DMS79 treated with DMSO at 0.1 percent for 48 hours (cell line): ENCODE results near the gene PCSK7.

Experiments
- DNase-seq: peaks from one replicate; lab custom pipeline; 2025; lab: John Stamatoyannopoulos, UW

The PCSK7 gene

GRCh38 chr11:117181586-117182550 lies 50.0 kb downstream of the PCSK7 start:
- DNase-seq, result no peak

- no peak for DNase-seq
Measured at GRCh38 chr11:117180661-117181585, 51.0 kb downstream of the PCSK7 start.

DNA sequence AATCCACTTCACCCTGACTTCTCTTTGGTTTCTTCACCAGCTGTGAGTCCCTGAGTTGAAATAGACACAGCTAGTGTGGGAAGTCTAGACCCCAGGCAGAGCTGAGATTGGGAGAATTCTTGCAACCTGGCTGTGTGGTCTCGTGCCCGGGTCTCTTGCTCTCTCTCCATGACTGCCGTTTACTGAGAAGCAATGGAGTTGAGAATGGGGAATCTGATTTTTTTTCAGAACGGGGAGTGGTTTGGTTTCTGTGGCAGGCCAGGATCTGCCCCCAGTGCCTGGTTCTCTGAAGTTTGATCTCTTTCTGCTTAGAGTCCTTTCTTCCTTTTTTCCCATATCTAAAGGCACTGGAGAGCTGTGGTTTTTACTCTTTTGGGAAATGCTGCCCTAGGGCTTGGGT lies 51.9 kb downstream of the PCSK7 start:
- DNase-seq, result no peak

GRCh38 chr11:117179048-117179999 lies 52.5 kb downstream of the PCSK7 start:
- DNase-seq, result peak; percentile 32

DNA sequence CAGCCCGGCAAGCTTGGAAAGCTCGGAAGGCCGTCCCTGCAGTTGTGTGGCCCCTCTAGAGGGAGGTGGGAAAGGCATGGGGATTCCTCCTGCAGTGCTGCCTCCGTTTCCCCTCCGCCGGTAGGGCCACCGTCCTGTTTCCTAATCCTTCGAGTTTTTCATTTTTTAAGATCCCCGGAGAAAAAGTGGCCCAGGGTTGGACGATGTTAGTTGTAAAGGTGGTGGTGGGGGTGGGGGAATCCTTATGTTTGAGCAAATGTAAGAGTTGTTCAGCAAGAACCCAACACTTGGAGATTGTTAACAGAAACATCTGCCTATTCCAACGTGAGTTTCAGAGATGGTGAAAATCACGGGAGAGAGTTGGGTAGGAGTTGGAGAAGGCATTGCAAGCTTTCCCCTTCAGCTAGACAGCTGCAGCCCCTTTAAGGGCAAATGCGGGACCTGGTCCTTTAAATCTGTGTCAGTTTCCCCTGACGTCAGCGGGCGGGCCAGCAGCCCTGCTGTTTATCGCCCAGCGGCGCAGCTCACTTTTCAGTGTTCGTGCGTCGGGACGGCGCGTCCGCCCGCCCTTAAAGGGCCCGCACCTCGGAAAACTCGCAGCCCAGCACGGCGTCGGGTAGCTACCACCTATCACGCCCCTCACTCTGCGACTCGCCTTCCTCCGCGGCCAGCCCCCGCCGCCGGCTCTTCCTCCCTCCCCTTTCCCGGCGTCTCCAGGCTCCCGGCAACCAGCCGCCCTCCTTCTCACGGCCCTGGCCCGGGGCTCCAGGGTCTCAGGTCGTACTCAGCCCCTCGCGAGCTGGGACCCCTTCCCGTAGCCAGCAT lies 53.5 kb downstream of the PCSK7 start, which contains the start of gene SIDT2:
Gene SIDT2 (plus strand): TSS at position 534 of the 825 bp plus-strand sequence. CDS start 521 bp downstream, outside the sequence.
- peak; percentile 89 for DNase-seq

DNA sequence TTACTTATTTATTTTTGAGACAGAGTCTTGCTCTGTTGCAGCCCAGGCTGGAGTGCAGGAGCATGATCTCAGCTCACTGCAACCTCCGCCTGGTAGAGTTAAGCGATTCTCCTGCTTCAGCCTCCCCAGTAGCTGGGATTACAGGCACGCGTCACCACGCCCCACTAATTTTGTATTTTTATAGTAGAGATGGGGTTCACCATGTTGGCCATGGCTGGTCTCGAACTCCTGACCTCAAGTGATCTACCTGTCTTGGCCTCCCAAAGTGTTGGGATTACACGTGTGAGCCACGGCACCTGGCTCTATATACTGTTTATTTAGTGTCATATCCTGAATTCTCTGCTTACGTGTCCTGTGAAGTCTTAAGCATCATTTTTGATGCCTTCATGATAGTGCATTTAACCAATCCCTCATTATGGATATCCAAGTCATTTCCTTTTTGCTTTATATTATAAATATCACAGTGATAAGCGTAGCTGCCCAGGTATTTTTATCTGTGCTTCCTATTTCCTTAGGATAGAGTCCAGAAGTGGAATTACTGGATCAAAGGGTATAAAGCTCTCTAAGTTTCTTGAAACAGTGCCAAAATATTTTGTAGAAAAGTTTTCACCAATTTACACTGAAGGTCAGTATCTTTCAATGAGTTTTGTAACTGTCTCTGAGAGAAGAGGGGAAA lies 54.2 kb downstream of the PCSK7 start:
- no peak for DNase-seq

GRCh38 chr11:117176186-117176585 lies 55.7 kb downstream of the PCSK7 start:
- no peak for DNase-seq

DNA sequence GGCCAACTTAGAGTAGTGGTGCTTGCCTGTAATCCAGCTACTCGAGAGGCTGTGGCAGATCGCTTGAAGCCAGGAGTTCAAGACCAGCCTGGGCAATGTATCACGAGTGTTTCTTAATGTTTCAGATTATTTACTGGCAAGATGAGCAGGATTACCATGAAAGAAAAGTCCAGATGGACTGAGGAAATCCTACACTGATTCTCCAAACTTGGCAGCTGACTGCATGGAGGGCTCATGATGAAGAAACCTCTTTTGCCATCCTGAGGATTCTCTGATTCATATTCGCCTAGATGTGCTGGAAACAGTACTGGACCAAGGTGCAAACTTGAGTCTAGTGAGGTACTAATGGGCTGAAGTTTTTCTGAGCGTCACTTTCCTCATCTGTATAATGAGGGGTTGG lies 56.1 kb downstream of the PCSK7 start:
- DNase-seq, result no peak

GRCh38 chr11:117175104-117175503 lies 56.8 kb downstream of the PCSK7 start:
- DNase-seq, result no peak

GRCh38 chr11:117172724-117173421 lies 59.0 kb downstream of the PCSK7 start:
- no peak for DNase-seq

- DNase-seq, result no peak
Measured at GRCh38 chr11:117171404-117172061, 60.3 kb downstream of the PCSK7 start.

- DNase-seq, result no peak
Measured at GRCh38 chr11:117171007-117171403, 60.9 kb downstream of the PCSK7 start.

- no peak for DNase-seq
Measured at GRCh38 chr11:117170210-117170609, 61.7 kb downstream of the PCSK7 start.

DNA sequence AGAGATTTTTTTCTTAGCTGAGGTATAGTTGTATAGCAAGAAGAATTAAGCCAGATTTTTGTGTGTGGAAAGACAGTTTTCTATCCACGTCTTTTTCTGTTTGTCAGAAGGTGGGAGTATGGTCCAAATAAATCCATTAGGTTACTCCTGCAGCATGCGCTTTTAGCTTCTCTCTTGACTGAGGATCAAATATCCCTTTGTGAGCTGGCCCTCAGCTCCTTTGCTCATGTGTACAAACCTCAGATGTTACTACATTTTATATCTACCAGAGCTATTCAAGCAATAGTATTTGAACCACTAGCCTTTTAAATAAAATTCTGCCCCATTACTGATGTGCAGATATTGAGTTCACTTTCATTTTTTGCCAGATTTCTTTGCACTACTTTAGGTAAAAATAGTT lies 62.1 kb downstream of the PCSK7 start:
- DNase-seq, result no peak

- no peak for DNase-seq
Measured at GRCh38 chr11:117166491-117166890, 65.4 kb downstream of the PCSK7 start.

- no peak for DNase-seq
Measured at GRCh38 chr11:117160826-117161225, 71.0 kb downstream of the PCSK7 start.

GRCh38 chr11:117159892-117160291 lies 72.0 kb downstream of the PCSK7 start:
- no peak for DNase-seq

DNA sequence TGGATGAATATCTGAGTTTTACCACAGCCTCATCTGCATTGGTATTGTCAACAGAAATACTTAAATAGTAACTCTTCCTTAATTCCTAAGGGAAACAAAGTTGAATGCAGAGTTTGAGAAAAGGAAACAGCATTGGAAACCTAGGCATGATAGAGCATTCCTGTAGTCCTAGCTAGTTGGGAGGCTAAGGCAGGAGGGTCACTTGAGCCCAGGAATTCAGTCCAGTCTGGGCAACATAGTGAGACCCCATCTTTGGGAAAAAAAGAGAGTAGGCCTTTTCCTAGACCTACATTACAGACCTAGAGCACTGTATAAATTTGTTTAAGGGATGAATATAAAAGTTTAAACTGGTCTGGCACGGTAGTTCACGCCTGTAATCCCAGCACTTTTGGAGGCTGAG lies 74.4 kb downstream of the PCSK7 start:
- DNase-seq, result no peak

GRCh38 chr11:117154468-117154867 lies 77.4 kb downstream of the PCSK7 start:
- DNase-seq, result no peak
